ENCODE results near the gene EIF3I.

The EIF3I gene

DNA sequence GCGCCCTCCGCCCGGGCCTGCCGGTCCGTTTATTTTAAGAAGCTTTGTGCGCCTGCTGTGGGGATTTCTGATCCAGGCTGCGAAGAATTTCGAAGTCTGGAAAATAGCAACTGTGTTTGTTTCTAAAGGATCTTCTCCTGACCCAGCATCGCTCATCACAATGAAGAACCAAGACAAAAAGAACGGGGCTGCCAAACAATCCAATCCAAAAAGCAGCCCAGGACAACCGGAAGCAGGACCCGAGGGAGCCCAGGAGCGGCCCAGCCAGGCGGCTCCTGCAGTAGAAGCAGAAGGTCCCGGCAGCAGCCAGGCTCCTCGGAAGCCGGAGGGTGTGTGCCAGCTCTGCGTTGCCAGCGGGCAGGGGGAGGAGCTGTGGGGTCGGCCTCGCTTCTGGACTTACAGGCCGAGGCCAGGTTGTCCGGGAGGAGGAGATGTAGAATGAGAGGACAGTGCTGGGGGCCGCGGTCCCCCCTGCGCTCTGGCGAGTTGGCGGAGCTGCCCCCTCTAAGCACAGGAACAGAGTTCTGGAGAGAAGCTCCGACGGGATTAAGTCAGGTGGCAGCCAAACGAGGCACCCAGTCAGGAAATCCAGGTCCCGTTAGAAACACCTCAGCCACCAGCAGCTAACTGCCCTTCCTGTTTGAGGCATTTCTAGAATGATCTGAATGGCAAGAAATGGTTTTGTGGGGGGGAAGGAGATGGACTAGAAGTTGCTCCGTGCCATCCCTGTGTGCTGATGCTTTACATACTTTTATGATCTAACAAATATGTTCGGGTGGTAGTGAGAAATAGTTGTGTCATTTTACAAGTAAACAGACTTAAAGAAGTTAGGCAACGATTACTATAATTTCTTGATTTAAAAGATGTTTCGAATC lies 41.8 kb upstream of the EIF3I start:
- in situ Hi-C loops (cut with MboI; ENCODE audit: low pct_unique_long_range_greater_than_20kb, low sequenced_read_pairs, unreplicated experiment): no loop called here
- peak; percentile 46 for DNase-seq (ENCODE audit: low spot score)
- TF ChIP-seq CTCF (IDR thresholded peaks at IDR 0.05; ENCODE audit: extremely low read depth, insufficient read depth, missing control alignments): no peak

- in situ Hi-C loops (cut with MboI; ENCODE audit: low pct_unique_long_range_greater_than_20kb, low sequenced_read_pairs, unreplicated experiment): no loop called here
- TF ChIP-seq CTCF (IDR thresholded peaks at IDR 0.05; ENCODE audit: extremely low read depth, insufficient read depth, missing control alignments): no peak
- DNase-seq (ENCODE audit: low spot score): no peak
Observed at GRCh38 chr1:32181065-32181464, 41.1 kb upstream of the EIF3I start.

DNA sequence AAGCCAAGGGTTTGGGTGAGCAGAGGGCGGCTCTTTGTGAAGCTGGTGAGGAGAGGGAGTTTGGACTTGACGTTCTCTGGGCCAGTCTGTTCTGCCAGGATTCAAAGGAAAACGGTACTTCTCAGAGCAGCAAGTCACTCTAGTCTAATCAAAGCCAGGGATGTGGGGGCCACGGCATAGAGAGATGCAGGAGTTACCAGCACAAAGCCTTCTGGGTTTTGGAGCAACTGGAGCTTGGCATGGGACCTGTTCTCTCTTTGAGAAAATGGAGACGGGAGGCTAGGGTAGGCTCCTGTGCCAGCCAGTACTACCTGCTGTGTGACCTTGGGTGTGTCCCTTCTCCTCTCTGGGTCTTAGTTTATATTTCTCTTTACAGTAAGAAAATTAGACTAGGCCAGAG lies 40.6 kb upstream of the EIF3I start:
- no peak for DNase-seq (ENCODE audit: low spot score)
- TF ChIP-seq CTCF (IDR thresholded peaks at IDR 0.05; ENCODE audit: extremely low read depth, insufficient read depth, missing control alignments): no peak
- in situ Hi-C loops (cut with MboI; ENCODE audit: low pct_unique_long_range_greater_than_20kb, low sequenced_read_pairs, unreplicated experiment): no loop called here

- TF ChIP-seq CTCF (IDR thresholded peaks at IDR 0.05; ENCODE audit: extremely low read depth, insufficient read depth, missing control alignments): no peak
- DNase-seq (ENCODE audit: low spot score): no peak
- in situ Hi-C loops (cut with MboI; ENCODE audit: low pct_unique_long_range_greater_than_20kb, low sequenced_read_pairs, unreplicated experiment): no loop called here
Observed at GRCh38 chr1:32182060-32182459, 40.1 kb upstream of the EIF3I start.

DNA sequence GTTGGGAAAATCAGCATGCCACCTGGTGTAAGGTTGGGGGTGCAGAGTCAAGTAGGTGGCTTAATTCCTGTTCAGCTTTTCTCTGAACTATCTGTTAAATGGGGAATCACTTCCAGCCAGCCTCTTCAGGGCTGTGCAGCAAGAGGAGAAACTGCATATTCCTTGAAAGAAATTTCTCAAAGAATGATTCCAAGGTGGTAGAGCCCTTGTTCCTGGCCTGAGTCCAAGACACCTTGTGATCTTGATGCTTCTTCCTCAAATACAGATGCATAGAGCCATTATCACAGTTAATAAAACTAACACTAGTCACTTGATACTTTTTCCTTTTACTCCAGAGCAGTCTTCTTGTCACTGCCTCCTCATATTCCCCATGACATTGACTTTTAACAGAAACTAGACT lies 37.6 kb upstream of the EIF3I start:
- no peak for DNase-seq (ENCODE audit: low spot score)
- in situ Hi-C loops (cut with MboI; ENCODE audit: low pct_unique_long_range_greater_than_20kb, low sequenced_read_pairs, unreplicated experiment): no loop called here
- no peak for TF ChIP-seq CTCF (IDR thresholded peaks at IDR 0.05; ENCODE audit: extremely low read depth, insufficient read depth, missing control alignments)

GRCh38 chr1:32186077-32186476 lies 36.1 kb upstream of the EIF3I start:
- no peak for TF ChIP-seq CTCF (IDR thresholded peaks at IDR 0.05; ENCODE audit: extremely low read depth, insufficient read depth, missing control alignments)
- in situ Hi-C loops (cut with MboI; ENCODE audit: low pct_unique_long_range_greater_than_20kb, low sequenced_read_pairs, unreplicated experiment): no loop called here
- DNase-seq (ENCODE audit: low spot score): no peak

All from GM13977 (cell line).